ENCODE measurements around the gene CELF2.

- TF ChIP-seq POLR2A (IDR thresholded peaks at IDR 0.05) (no peak), POLR2AphosphoS5 (IDR thresholded peaks at IDR 0.05; ENCODE audit: insufficient read depth in 1 of 2, low read depth in 1 of 2) (no peak), CTCF (IDR thresholded peaks at IDR 0.05) (no peak)
Measured at GRCh38 chr10:11083051-11083450, 65.4 kb downstream of the CELF2 start.

Measured in vagina (tissue), 2 donors.